ENCODE results near the gene TBC1D2.
A peak's percentile ranks its signal among the peaks of the same experiment; 100 is the strongest.
"Not testable (repeated sequence)": the region's sequence is repeated elsewhere in the genome, so short reads cannot be mapped to it uniquely, and the experiment has no call there.

Gene TBC1D2

GRCh38 chr9:98271479-98271878 lies 16.0 kb upstream of the TBC1D2 start:
- no peak for DNase-seq

GRCh38 chr9:98270284-98270683 lies 14.8 kb upstream of the TBC1D2 start:
- not testable (repeated sequence) for DNase-seq

GRCh38 chr9:98269652-98270051 lies 14.2 kb upstream of the TBC1D2 start:
- DNase-seq = not testable (repeated sequence)

- not testable (repeated sequence) for DNase-seq
These were observed 12.1 kb upstream of the TBC1D2 start for GRCh38 chr9:98267556-98267955.

GRCh38 chr9:98264516-98264915 lies 9.1 kb upstream of the TBC1D2 start:
- no peak for DNase-seq

- peak in 11 of 14 donors; percentile 8 to 68 (median 49) for DNase-seq
These were observed 8.3 kb upstream of the TBC1D2 start for GRCh38 chr9:98263482-98264357.

GRCh38 chr9:98263080-98263479 lies 7.6 kb upstream of the TBC1D2 start:
- no peak for DNase-seq

- no peak for DNase-seq
These were observed 6.6 kb upstream of the TBC1D2 start for GRCh38 chr9:98262056-98262455.

GRCh38 chr9:98260635-98261034 lies 5.2 kb upstream of the TBC1D2 start:
- DNase-seq = no peak

GRCh38 chr9:98259791-98260190 lies 4.3 kb upstream of the TBC1D2 start:
- no peak for DNase-seq

- DNase-seq = peak in 1 of 14 donors; percentile 13
These were observed 1.3 kb upstream of the TBC1D2 start for GRCh38 chr9:98256756-98257155.

- DNase-seq = peak in 3 of 14 donors; percentile 47 to 56 (median 55)
These were observed 330 bp downstream of the TBC1D2 start for GRCh38 chr9:98255061-98255577.

GRCh38 chr9:98254228-98255060 lies 1.0 kb downstream of the TBC1D2 start:
- DNase-seq = peak in 1 of 14 donors; percentile 5

- no peak for DNase-seq
These were observed 1.9 kb downstream of the TBC1D2 start for GRCh38 chr9:98253565-98253964.

- no peak for DNase-seq
These were observed 3.9 kb downstream of the TBC1D2 start for GRCh38 chr9:98251551-98251950.

- no peak for DNase-seq
These were observed 5.7 kb downstream of the TBC1D2 start for GRCh38 chr9:98249771-98250170.

GRCh38 chr9:98248737-98249474 lies 6.5 kb downstream of the TBC1D2 start:
- peak in 2 of 14 donors; percentile 17 to 52 for DNase-seq

- no peak for DNase-seq
These were observed 7.4 kb downstream of the TBC1D2 start for GRCh38 chr9:98247831-98248657.

- DNase-seq = no peak
These were observed 13.0 kb downstream of the TBC1D2 start for GRCh38 chr9:98242426-98242825.

GRCh38 chr9:98241357-98242300 lies 13.8 kb downstream of the TBC1D2 start:
- DNase-seq = no peak
